Measurements from ENCODE around the gene SYNGR3. TPM values are rescaled to one million over a fixed set of nuclear protein-coding genes. Genes with fewer than 3 reads are reported as not detected.

SYNGR3 gene
- total and polyA plus RNA-seq, 2 of the 13 experiments (the other 11 are each of a cell fraction or from before 2014, with no cell fraction given), result 0.97 to 5.7 TPM

DNA sequence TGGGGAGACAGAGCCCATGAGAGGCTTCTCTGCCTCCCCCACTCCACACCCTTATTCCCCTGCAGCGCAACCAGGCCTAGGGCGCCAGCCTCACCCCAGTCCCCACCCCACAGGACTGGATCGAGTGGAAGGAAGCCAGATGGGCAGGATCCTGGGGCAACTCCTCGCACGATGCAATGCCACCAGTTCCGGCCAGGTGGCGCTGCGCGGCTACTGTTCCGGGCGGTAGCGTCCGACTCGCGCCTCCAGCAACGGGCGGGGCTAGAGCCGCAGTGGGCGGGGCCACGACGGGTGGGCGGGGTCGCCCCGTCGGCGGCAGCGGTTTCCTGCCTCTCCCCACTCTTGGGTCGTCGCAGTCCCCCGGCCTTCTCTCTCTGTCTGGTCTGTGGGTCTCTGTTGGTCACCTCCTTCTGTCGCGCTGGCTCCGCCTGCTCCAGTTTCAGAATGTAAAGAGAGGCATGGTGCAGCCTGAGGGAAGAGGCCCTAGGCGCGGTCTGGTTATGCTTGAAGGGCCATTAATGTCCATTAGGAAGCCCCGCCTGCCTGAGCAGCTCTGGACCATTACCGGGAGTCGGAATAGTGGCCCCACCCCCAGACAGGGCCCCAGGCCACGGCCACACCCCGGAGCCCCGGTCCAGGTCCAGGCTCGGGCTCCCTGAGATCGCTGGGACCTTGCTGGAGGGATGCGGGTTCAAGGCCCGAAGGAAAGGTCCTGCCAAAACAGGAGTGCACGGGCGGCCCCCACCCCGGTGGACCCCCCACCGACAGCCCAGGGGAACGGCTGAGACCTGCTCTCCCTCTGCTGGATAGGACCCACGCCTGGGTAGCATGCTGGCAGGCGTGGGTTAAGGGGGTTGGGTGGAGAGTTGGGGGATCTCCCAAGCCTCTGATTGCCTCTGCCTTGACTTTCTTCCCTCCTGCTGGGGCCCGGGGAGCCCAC is 33.6 kb downstream of the SYNGR3 start (continued):
- TF ChIP-seq KAT8 (CRISPR knock-in tag; IDR thresholded peaks at IDR 0.05), result peak; percentile 69; the same call in 1 of the 2 replicates
- no peak for TF ChIP-seq SRF (IDR thresholded peaks at IDR 0.05; ENCODE audit: low read depth, low read length)
- no peak for TF ChIP-seq XRCC5 (optimal IDR thresholded peaks at IDR 0.05; ENCODE audit: low read length)
- no peak for TF ChIP-seq GTF2F1 (IDR thresholded peaks at IDR 0.05; ENCODE audit: low read length)
- TF ChIP-seq, protein P1, sequence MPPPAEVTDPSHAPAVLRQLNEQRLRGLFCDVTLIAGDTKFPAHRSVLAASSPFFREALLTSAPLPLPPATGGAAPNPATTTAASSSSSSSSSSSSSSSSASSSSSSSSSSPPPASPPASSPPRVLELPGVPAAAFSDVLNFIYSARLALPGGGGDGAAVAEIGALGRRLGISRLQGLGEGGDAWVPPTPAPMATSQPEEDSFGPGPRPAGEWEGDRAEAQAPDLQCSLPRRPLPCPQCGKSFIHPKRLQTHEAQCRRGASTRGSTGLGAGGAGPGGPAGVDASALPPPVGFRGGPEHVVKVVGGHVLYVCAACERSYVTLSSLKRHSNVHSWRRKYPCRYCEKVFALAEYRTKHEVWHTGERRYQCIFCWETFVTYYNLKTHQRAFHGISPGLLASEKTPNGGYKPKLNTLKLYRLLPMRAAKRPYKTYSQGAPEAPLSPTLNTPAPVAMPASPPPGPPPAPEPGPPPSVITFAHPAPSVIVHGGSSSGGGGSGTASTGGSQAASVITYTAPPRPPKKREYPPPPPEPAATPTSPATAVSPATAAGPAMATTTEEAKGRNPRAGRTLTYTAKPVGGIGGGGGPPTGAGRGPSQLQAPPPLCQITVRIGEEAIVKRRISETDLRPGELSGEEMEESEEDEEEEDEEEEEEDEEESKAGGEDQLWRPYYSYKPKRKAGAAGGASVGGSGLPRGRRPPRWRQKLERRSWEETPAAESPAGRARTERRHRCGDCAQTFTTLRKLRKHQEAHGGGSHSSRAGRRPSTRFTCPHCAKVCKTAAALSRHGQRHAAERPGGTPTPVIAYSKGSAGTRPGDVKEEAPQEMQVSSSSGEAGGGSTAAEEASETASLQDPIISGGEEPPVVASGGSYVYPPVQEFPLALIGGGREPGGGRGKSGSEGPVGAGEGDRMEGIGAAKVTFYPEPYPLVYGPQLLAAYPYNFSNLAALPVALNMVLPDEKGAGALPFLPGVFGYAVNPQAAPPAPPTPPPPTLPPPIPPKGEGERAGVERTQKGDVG (CRISPR knock-in tag; IDR thresholded peaks at IDR 0.05; ENCODE audit: borderline replicate concordance), result no peak
- TF ChIP-seq ZBTB21 (CRISPR knock-in tag; IDR thresholded peaks at IDR 0.05), result no peak
- TF ChIP-seq, protein P2, sequence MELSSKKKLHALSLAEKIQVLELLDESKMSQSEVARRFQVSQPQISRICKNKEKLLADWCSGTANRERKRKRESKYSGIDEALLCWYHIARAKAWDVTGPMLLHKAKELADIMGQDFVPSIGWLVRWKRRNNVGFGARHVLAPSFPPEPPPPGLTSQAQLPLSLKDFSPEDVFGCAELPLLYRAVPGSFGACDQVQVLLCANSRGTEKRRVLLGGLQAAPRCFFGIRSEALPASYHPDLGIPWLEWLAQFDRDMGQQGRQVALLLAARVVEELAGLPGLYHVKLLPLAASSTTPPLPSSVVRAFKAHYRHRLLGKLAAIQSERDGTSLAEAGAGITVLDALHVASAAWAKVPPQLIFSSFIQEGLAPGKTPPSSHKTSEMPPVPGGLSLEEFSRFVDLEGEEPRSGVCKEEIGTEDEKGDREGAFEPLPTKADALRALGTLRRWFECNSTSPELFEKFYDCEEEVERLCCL (CRISPR knock-in tag; IDR thresholded peaks at IDR 0.05; ENCODE audit: borderline replicate concordance), result no peak
- no peak for TF ChIP-seq NR2F2 (IDR thresholded peaks at IDR 0.05; ENCODE audit: borderline replicate concordance, low read depth)
- TF ChIP-seq TBX3 (IDR thresholded peaks at IDR 0.05; ENCODE audit: borderline replicate concordance), result no peak
- TF ChIP-seq FOXA3 (CRISPR knock-in tag; IDR thresholded peaks at IDR 0.05), result peak; percentile 52
- no peak for TF ChIP-seq ZNF34 (CRISPR knock-in tag; IDR thresholded peaks at IDR 0.05; ENCODE audit: borderline replicate concordance)
- TF ChIP-seq ZNF577 (CRISPR knock-in tag; IDR thresholded peaks at IDR 0.05; ENCODE audit: borderline replicate concordance, low read depth), result no peak
- TF ChIP-seq, protein P3, sequence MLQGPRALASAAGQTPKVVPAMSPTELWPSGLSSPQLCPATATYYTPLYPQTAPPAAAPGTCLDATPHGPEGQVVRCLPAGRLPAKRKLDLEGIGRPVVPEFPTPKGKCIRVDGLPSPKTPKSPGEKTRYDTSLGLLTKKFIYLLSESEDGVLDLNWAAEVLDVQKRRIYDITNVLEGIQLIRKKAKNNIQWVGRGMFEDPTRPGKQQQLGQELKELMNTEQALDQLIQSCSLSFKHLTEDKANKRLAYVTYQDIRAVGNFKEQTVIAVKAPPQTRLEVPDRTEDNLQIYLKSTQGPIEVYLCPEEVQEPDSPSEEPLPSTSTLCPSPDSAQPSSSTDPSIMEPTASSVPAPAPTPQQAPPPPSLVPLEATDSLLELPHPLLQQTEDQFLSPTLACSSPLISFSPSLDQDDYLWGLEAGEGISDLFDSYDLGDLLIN (CRISPR knock-in tag; IDR thresholded peaks at IDR 0.05; ENCODE audit: borderline replicate concordance), result no peak
- TF ChIP-seq ESRRA (CRISPR knock-in tag; IDR thresholded peaks at IDR 0.05; ENCODE audit: low read depth), result no peak
- no peak for TF ChIP-seq SMARCC2 (IDR thresholded peaks at IDR 0.05)
- 0 out of 2 replicates have a peak, but pooled peaks have one; percentile 36 for TF ChIP-seq ARHGAP35 (CRISPR knock-in tag; IDR thresholded peaks at IDR 0.05; ENCODE audit: borderline replicate concordance)
- peak in 1 of 2 experiments; percentile 78; a peak in 2 of 4 replicates for TF ChIP-seq KLF16 (CRISPR knock-in tag; IDR thresholded peaks at IDR 0.05)
- peak; percentile 50; the same call in 1 of the 2 replicates for TF ChIP-seq ZNF766 (CRISPR knock-in tag; IDR thresholded peaks at IDR 0.05; ENCODE audit: borderline replicate concordance)
- no peak for TF ChIP-seq ZFP36 (IDR thresholded peaks at IDR 0.05; ENCODE audit: borderline replicate concordance, low read depth, low read length, partially characterized antibody)
- TF ChIP-seq SYNCRIP (IDR thresholded peaks at IDR 0.05; ENCODE audit: insufficient read depth, low read depth, low read length), result no peak
- TF ChIP-seq ZBTB7A (CRISPR knock-in tag; IDR thresholded peaks at IDR 0.05), result no peak
- TF ChIP-seq FOXK1 (CRISPR knock-in tag; IDR thresholded peaks at IDR 0.05; ENCODE audit: borderline replicate concordance, low read depth), result 0 out of 2 replicates have a peak, but pooled peaks have one; percentile 26
- TF ChIP-seq ZNF138 (CRISPR knock-in tag; IDR thresholded peaks at IDR 0.05; ENCODE audit: low read depth), result no peak

Measured in HepG2 (cell line).